Calu3 (cell line): Measurements from ENCODE around the gene MEOX2. TPM values are rescaled to one million over a fixed set of nuclear protein-coding genes. Genes with fewer than 3 reads are reported as not detected.

Experiments
- BruUV-seq: library from RNA; stranded (reverse); fragments of 400-500 nt; replicated peaks from 2 replicates; lab custom pipeline; 2021; lab: Mats Ljungman, UMichigan
- CTCF ChIA-PET: fragments of 300-600 bp; sonication (Branson Sonifier 250); formaldehyde crosslinking; loops from one replicate; lab custom pipeline; 2022; ENCODE audit warnings: antibody characterized with exemption; lab: Charles Lee
- DNase-seq: peaks from one replicate; pipeline ENCODE4 v3.0.0; 2022
- H3K27ac Mint-ChIP-seq: one replicate; pipeline ENCODE4 v1.8.0; 2022; ENCODE audit warnings: mixed read lengths; ENCODE audit not compliant: unreplicated experiment
- H3K27me3 Mint-ChIP-seq: one replicate; pipeline ENCODE4 v1.8.0; 2022; ENCODE audit warnings: mixed read lengths; ENCODE audit not compliant: unreplicated experiment
- H3K36me3 Mint-ChIP-seq: one replicate; pipeline ENCODE4 v1.8.0; 2022; ENCODE audit warnings: mild to moderate bottlenecking, moderate library complexity, mixed read lengths; ENCODE audit not compliant: insufficient read depth, unreplicated experiment
- H3K4me1 Mint-ChIP-seq: one replicate; pipeline ENCODE4 v1.8.0; 2022; ENCODE audit warnings: mild to moderate bottlenecking, low read depth, mixed read lengths; ENCODE audit not compliant: unreplicated experiment
- H3K4me3 Mint-ChIP-seq: one replicate; pipeline ENCODE4 v1.8.0; 2022; ENCODE audit warnings: mild to moderate bottlenecking, low read depth, moderate library complexity, mixed read lengths; ENCODE audit not compliant: unreplicated experiment
- H3K9me3 Mint-ChIP-seq: one replicate; pipeline ENCODE4 v1.8.0; 2022; ENCODE audit warnings: low read depth, mixed read lengths; ENCODE audit not compliant: unreplicated experiment
- intact Hi-C: fragments of 100-400 bp; cut with micrococcal nuclease; formaldehyde crosslinking; loops from one replicate; pipeline ENCODE4 v1.10.0; 2022; ENCODE audit not compliant: unreplicated experiment
- total RNA-seq: library from RNA; stranded (reverse); gene quantifications from 2 replicates; pipeline ENCODE4 v1.2.3, GENCODE V29; 2022
- TF ChIP-seq, protein P1 (sequence below): fragments of 200-600 bp; IDR thresholded peaks from one replicate; pipeline ENCODE4 v1.8.0; 2022; ENCODE audit warnings: antibody characterized with exemption; ENCODE audit not compliant: unreplicated experiment

The MEOX2 gene
- total RNA-seq, 1 experiment from 2014 or later, result 12.6 TPM

DNA sequence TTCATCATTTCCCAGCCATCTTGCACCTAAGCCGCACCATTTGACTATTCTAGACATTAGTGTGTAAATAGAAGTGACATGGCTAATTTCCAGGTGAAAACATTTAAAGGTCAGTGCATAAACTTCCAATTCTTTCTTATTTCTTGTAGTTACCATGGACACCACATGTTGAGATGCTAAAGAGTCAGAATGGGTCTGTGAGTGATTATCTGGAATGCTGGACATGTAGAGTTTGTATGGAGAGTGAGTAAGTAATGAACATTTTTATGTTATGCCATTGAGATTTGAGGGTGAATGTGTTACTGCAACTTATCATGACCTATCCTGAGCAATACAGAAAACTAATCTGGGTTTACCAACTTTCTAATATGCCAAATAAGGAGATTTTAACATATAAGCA is 60.4 kb downstream of the MEOX2 start:
- DNase-seq, result no peak
- Mint-ChIP-seq H3K27me3 (no peaks in the 10 kb centered on the region), H3K4me3 (no peak overlapping the region), H3K36me3 (no peaks in the 10 kb centered on the region), H3K4me1 (no peaks in the 10 kb centered on the region), H3K27ac (no peak overlapping the region), H3K9me3 (no peaks in the 10 kb centered on the region)
- no TSS peak for BruUV-seq
- CTCF ChIA-PET, result no interaction called here
- intact Hi-C loops, result no loop called here
- TF ChIP-seq, protein P1, sequence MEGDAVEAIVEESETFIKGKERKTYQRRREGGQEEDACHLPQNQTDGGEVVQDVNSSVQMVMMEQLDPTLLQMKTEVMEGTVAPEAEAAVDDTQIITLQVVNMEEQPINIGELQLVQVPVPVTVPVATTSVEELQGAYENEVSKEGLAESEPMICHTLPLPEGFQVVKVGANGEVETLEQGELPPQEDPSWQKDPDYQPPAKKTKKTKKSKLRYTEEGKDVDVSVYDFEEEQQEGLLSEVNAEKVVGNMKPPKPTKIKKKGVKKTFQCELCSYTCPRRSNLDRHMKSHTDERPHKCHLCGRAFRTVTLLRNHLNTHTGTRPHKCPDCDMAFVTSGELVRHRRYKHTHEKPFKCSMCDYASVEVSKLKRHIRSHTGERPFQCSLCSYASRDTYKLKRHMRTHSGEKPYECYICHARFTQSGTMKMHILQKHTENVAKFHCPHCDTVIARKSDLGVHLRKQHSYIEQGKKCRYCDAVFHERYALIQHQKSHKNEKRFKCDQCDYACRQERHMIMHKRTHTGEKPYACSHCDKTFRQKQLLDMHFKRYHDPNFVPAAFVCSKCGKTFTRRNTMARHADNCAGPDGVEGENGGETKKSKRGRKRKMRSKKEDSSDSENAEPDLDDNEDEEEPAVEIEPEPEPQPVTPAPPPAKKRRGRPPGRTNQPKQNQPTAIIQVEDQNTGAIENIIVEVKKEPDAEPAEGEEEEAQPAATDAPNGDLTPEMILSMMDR, result no peak

DNA sequence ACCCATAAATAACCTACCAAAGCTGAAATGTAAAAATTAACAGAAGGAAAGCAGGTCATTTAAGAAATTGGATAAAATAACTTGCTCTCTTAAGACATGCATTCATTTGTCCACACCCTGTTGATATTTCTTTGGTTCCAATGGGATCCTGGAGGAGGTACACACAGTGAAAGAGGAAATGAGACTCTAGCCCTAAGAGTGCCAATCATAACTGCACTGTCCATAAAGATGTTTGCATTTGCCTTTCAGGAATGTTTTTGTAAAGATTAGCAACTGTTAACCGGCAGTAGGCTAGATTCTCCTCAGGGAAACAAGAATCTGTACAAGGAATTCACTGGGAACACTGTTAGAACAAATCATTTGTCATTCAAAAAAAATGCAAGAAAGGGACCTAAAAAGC is 61.0 kb downstream of the MEOX2 start:
- H3K36me3 Mint-ChIP-seq, result no peaks in the 10 kb centered on the region
- no peaks in the 10 kb centered on the region for H3K27me3 Mint-ChIP-seq
- TF ChIP-seq, protein P1, result no peak
- no TSS peak for BruUV-seq
- intact Hi-C loops, result no loop called here
- no peaks in the 10 kb centered on the region for H3K9me3 Mint-ChIP-seq
- no peak overlapping the region for H3K27ac Mint-ChIP-seq
- H3K4me3 Mint-ChIP-seq, result no peak overlapping the region
- no peak for DNase-seq
- CTCF ChIA-PET, result no interaction called here
- no peaks in the 10 kb centered on the region for H3K4me1 Mint-ChIP-seq

DNA sequence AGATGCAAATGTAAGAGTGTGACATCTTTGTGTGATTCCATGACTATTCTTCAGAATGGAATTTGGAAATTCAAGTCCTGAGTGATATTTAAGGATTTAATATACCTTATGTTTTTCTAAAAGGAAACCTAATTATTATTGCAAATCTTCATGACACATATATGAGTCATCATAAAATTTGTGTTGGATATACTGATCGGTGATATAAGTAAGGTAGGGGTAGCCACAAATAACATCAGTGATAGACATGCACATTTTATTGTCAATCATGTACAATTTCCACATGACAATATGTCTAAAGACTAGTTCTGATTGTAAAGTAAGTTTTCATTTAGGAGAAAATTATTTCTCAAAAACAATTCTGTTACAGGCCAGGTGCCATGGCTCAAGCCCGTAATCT is 65.0 kb downstream of the MEOX2 start:
- CTCF ChIA-PET, result no interaction called here

DNA sequence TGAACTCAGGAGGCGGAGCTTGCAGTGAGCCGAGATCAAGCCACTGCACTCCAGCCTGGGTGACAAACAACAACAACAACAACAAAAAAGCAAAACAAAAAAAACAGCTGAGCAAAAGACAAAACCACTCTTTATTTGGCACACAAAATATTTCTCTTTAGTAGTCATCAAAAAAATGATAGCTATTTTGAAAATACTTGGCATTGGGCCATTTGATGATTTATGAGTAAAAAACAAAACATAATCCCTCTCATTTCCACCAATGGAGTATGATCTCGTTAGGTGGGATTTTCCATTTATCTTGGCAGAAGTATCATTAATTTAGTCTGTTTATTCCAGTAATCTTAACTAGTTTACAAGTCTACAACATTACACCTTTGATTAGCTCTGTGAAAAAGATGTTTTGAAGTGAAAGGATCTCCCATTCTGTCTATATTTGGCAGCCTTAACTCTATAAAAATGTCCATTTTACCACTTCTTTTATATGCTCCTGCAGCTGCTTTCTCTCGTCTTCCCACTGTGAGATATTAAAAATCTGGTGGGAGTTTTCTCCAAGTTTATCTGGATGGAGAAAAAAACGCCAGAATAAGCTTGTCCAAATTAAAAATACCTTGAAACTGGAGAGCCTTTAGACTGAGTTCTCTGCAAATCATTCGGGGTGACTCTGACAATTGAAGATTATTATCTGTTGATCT is 65.8 kb downstream of the MEOX2 start:
- H3K27me3 Mint-ChIP-seq, result no peaks in the 10 kb centered on the region
- no peaks in the 10 kb centered on the region for H3K36me3 Mint-ChIP-seq
- H3K4me1 Mint-ChIP-seq, result no peaks in the 10 kb centered on the region
- no peaks in the 10 kb centered on the region for H3K9me3 Mint-ChIP-seq
- intact Hi-C loops, result no loop called here
- CTCF ChIA-PET, result no interaction called here
- no peak overlapping the region for H3K4me3 Mint-ChIP-seq
- no peak for DNase-seq
- TF ChIP-seq, protein P1, result no peak
- no peak overlapping the region for H3K27ac Mint-ChIP-seq
- BruUV-seq, result no TSS peak

More for the DNA sequence above, 65.0 kb downstream of the MEOX2 start:
- H3K36me3 Mint-ChIP-seq, result no peaks in the 10 kb centered on the region
- H3K4me3 Mint-ChIP-seq, result no peak overlapping the region
- no peak overlapping the region for H3K27ac Mint-ChIP-seq
- H3K27me3 Mint-ChIP-seq, result no peaks in the 10 kb centered on the region
- no peaks in the 10 kb centered on the region for H3K9me3 Mint-ChIP-seq
- no peak for DNase-seq
- no peaks in the 10 kb centered on the region for H3K4me1 Mint-ChIP-seq
- BruUV-seq, result no TSS peak
- TF ChIP-seq, protein P1, result no peak
- intact Hi-C loops, result no loop called here
